Panc1 (cell line): ENCODE data around the gene CTRB2. TPM values are rescaled to one million over a fixed set of nuclear protein-coding genes. Genes with fewer than 3 reads are reported as not detected.

Experiments
- ATAC-seq: fragments of 200-7000 bp; cut with Tn5 transposase; 2 replicates; pipeline ENCODE4 v1.9.1; 2020; ENCODE audit warnings: mild to moderate bottlenecking, moderate library complexity
- BruUV-seq: library from RNA; stranded (reverse); fragments of 400-500 nt; replicated peaks from 2 replicates; lab custom pipeline; 2021; lab: Mats Ljungman, UMichigan
- CTCF ChIA-PET: fragments of 300-600 bp; sonication (Branson Sonifier 250); formaldehyde crosslinking; loops from one replicate; lab custom pipeline; 2022; ENCODE audit warnings: antibody characterized with exemption; lab: Charles Lee
- POLR2A ChIA-PET: fragments of 300-600 bp; sonication (Branson Sonifier 250); formaldehyde crosslinking; loops from one replicate; lab custom pipeline; 2022; ENCODE audit warnings: antibody characterized with exemption; lab: Charles Lee
- DNase-seq: peaks from one replicate; pipeline ENCODE4 v3.0.0-alpha.2; 2010; ENCODE audit warnings: low read depth, low spot score
- H3K27ac ChIP-seq: 2 replicates; pipeline ENCODE4 v1.5.1; 2011; ENCODE audit warnings: mild to moderate bottlenecking, low read length, inconsistent platforms
- H3K27me3 ChIP-seq: fragments of 200-500 bp; sonication (Bioruptor generic); 2 replicates; pipeline ENCODE4 v1.6.0; 2014; ENCODE audit warnings: low read length, inconsistent platforms; ENCODE audit not compliant: control insufficient read depth, insufficient read depth
- H3K36me3 ChIP-seq: fragments of 200-500 bp; sonication (Bioruptor generic); 2 replicates; pipeline ENCODE4 v1.5.1; 2014; ENCODE audit warnings: inconsistent platforms, mild to moderate bottlenecking, low read length, moderate library complexity; ENCODE audit not compliant: control insufficient read depth, insufficient read depth
- H3K4me1 ChIP-seq: 2 replicates; pipeline ENCODE4 v1.5.1; 2011; ENCODE audit warnings: inconsistent platforms, mild to moderate bottlenecking, low read length, moderate library complexity; ENCODE audit not compliant: control insufficient read depth, insufficient read depth
- H3K4me3 ChIP-seq, 2 experiments: 2 replicates each; pipeline ENCODE4 v1.5.1; 2011 to 2012; ENCODE audit warnings: low read depth in 2 of 2, low read length in 2 of 2, mild to moderate bottlenecking in 2 of 2, inconsistent platforms in 1 of 2, moderate library complexity in 1 of 2
- H3K9me3 ChIP-seq: fragments of 200-500 bp; sonication (Bioruptor generic); 2 replicates; pipeline ENCODE4 v1.5.1; 2014; ENCODE audit warnings: low read depth, mild to moderate bottlenecking, inconsistent platforms, low read length, moderate library complexity; ENCODE audit not compliant: control insufficient read depth, insufficient read depth
- POLR2AphosphoS5 ChIP-seq: IDR thresholded peaks from 2 replicates; pipeline ENCODE4 v1.6.1; 2012; ENCODE audit warnings: mild to moderate bottlenecking, low read depth, low read length, moderate library complexity
- SIN3A ChIP-seq: IDR thresholded peaks from 2 replicates; pipeline ENCODE4 v1.6.1; 2012; ENCODE audit warnings: low read depth, mild to moderate bottlenecking, low read length, moderate library complexity, borderline replicate concordance; ENCODE audit not compliant: insufficient read depth
- TCF7L2 ChIP-seq: IDR thresholded peaks from 2 replicates; pipeline ENCODE4 v1.6.1; 2011; ENCODE audit warnings: mild to moderate bottlenecking, low read depth, low read length, inconsistent platforms
- in situ Hi-C: cut with HindIII; loops from 2 replicates; pipeline ENCODE4 v1.10.0; 2016; ENCODE audit warnings: low sequenced_read_pairs, low pct_unique_long_range_greater_than_20kb
- intact Hi-C: fragments of 100-400 bp; cut with micrococcal nuclease; formaldehyde crosslinking; loops from one replicate; pipeline ENCODE4 v1.10.0; 2022; ENCODE audit not compliant: unreplicated experiment
- total RNA-seq: library from RNA; stranded (reverse); gene quantifications from one replicate; pipeline ENCODE4 v1.2.1, GENCODE V29; 2021; ENCODE audit not compliant: unreplicated experiment
- TF ChIP-seq, protein P1 (sequence below), 2 experiments: IDR thresholded peaks; 2 replicates each; pipeline ENCODE4 v1.6.1; 2011 to 2012; ENCODE audit warnings: low read depth in 2 of 2, control low read depth in 1 of 2, low read length in 1 of 2, mild to moderate bottlenecking in 1 of 2, moderate library complexity in 1 of 2; ENCODE audit not compliant: insufficient read depth in 1 of 2
- TF ChIP-seq, protein P2 (sequence below): fragments of 450-650 bp; IDR thresholded peaks from 2 replicates; pipeline ENCODE4 v1.5.1; 2017; ENCODE audit warnings: mild to moderate bottlenecking

The CTRB2 gene
- total RNA-seq, 1 experiment from 2014 or later: 5.0 TPM

DNA sequence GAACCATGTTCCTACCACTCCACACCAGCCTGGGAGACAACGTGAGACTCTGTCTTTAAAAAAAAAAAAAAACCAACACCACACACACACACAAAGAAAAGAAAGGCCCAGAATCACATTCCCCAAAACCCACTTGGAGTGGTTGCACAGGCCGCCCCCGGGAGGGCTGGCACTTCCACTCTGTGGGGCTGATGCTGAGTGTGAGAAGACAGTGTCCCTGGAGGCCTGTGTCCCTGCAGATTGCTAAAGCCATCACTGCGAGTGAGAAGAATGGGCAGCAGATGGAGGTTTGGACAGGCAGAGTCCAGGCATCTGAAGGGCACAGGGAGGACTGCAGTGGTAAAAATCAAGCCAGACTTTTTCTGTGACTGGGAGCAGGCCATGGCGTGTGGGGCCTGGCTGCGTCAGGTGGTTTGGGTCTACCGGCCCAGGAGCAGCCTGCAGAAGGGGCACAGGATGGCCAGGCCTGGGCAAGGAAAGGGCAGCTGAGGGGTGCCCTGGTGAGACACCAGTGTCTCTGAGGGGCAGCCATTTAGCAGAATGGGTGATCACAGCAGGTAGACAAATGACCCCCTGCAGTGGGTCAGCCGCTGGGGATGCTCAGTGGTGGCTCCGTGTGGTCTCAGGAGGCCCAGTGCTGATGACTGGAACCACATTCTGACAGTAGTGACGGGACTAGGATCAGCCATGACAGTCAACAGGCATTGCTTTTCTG is 13.1 kb downstream of the CTRB2 start:
- in situ Hi-C loops (no loop called here), intact Hi-C loops (no loop called here)
- ATAC-seq: no peak
- CTCF ChIA-PET: no interaction called here
- no peak overlapping the region for H3K27ac ChIP-seq
- TF ChIP-seq POLR2AphosphoS5 (no peak), TCF7L2 (no peak), SIN3A (no peak)
- TF ChIP-seq, protein P1, sequence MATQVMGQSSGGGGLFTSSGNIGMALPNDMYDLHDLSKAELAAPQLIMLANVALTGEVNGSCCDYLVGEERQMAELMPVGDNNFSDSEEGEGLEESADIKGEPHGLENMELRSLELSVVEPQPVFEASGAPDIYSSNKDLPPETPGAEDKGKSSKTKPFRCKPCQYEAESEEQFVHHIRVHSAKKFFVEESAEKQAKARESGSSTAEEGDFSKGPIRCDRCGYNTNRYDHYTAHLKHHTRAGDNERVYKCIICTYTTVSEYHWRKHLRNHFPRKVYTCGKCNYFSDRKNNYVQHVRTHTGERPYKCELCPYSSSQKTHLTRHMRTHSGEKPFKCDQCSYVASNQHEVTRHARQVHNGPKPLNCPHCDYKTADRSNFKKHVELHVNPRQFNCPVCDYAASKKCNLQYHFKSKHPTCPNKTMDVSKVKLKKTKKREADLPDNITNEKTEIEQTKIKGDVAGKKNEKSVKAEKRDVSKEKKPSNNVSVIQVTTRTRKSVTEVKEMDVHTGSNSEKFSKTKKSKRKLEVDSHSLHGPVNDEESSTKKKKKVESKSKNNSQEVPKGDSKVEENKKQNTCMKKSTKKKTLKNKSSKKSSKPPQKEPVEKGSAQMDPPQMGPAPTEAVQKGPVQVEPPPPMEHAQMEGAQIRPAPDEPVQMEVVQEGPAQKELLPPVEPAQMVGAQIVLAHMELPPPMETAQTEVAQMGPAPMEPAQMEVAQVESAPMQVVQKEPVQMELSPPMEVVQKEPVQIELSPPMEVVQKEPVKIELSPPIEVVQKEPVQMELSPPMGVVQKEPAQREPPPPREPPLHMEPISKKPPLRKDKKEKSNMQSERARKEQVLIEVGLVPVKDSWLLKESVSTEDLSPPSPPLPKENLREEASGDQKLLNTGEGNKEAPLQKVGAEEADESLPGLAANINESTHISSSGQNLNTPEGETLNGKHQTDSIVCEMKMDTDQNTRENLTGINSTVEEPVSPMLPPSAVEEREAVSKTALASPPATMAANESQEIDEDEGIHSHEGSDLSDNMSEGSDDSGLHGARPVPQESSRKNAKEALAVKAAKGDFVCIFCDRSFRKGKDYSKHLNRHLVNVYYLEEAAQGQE (IDR thresholded peaks at IDR 0.05; ENCODE audit: insufficient read depth in 1 of 2, low read depth in 2 of 2, low read length in 1 of 2): no peak
- TF ChIP-seq, protein P2, sequence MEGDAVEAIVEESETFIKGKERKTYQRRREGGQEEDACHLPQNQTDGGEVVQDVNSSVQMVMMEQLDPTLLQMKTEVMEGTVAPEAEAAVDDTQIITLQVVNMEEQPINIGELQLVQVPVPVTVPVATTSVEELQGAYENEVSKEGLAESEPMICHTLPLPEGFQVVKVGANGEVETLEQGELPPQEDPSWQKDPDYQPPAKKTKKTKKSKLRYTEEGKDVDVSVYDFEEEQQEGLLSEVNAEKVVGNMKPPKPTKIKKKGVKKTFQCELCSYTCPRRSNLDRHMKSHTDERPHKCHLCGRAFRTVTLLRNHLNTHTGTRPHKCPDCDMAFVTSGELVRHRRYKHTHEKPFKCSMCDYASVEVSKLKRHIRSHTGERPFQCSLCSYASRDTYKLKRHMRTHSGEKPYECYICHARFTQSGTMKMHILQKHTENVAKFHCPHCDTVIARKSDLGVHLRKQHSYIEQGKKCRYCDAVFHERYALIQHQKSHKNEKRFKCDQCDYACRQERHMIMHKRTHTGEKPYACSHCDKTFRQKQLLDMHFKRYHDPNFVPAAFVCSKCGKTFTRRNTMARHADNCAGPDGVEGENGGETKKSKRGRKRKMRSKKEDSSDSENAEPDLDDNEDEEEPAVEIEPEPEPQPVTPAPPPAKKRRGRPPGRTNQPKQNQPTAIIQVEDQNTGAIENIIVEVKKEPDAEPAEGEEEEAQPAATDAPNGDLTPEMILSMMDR: no peak
- H3K9me3 ChIP-seq: no peaks in the 10 kb centered on the region
- H3K4me1 ChIP-seq: no peaks in the 10 kb centered on the region
- H3K36me3 ChIP-seq: no peaks in the 10 kb centered on the region
- H3K4me3 ChIP-seq: no peak overlapping the region
- no peak for DNase-seq
- no TSS peak for BruUV-seq
- H3K27me3 ChIP-seq: no peaks in the 10 kb centered on the region
- POLR2A ChIA-PET: no interaction called here

DNA sequence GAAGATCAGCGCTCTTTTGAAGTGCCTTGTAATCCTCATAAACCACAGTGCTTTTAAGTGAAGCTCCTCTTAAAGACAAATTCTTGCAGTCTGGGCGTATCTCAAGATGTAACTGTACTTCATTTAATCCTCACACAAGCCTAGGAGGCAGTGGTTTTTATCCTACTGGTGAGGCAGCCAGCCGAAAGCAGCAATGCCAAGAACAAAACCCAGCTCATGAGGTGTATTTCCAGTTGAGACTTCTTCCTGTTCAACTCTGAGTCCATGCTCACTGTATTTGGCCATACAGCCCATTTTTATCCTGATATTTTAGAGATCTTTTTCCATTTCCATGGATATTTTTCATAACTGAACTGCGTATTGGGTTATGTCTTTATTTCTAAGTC is 13.7 kb downstream of the CTRB2 start:
- in situ Hi-C loops: no loop called here
- Histone ChIP-seq H3K9me3 (no peaks in the 10 kb centered on the region), H3K4me1 (no peaks in the 10 kb centered on the region), H3K27me3 (no peaks in the 10 kb centered on the region), H3K4me3 (no peak overlapping the region), H3K36me3 (no peaks in the 10 kb centered on the region), H3K27ac (no peak overlapping the region)
- intact Hi-C loops: no loop called here
- TF ChIP-seq, protein P1 (IDR thresholded peaks at IDR 0.05; ENCODE audit: insufficient read depth in 1 of 2, low read depth in 2 of 2, low read length in 1 of 2): no peak
- no peak for TF ChIP-seq SIN3A
- no peak for TF ChIP-seq POLR2AphosphoS5
- TF ChIP-seq, protein P2: no peak
- TF ChIP-seq TCF7L2: no peak
- DNase-seq (no peak), ATAC-seq (no peak)
- POLR2A ChIA-PET: no interaction called here
- CTCF ChIA-PET: no interaction called here
- BruUV-seq: no TSS peak
